Renal pelvis (tissue), 4 donors: Measurements from ENCODE around the gene EID2B. TPM values are rescaled to one million over a fixed set of nuclear protein-coding genes. Genes with fewer than 3 reads are reported as not detected.

Experiments
- DNase-seq: peaks from one replicate; pipeline ENCODE4 v3.0.0-alpha.2; 2013
- polyA plus RNA-seq, 3 donors: library from polyadenylated mRNA; unstranded; fragments of 120-200 nt; gene quantifications; one replicate each; pipeline ENCODE4 v1.2.1, GENCODE V29; 2013; ENCODE audit not compliant: insufficient read length in 3 of 3

EID2B gene
- polyA plus RNA-seq, 3 donors: 3.8 to 6.4 (median 5.7) TPM

GRCh38 chr19:39502640-39503417, 29.8 kb downstream of the EID2B start:
- DNase-seq: no peak

- DNase-seq: no peak
Observed at GRCh38 chr19:39501340-39501739, 31.3 kb downstream of the EID2B start.

DNA sequence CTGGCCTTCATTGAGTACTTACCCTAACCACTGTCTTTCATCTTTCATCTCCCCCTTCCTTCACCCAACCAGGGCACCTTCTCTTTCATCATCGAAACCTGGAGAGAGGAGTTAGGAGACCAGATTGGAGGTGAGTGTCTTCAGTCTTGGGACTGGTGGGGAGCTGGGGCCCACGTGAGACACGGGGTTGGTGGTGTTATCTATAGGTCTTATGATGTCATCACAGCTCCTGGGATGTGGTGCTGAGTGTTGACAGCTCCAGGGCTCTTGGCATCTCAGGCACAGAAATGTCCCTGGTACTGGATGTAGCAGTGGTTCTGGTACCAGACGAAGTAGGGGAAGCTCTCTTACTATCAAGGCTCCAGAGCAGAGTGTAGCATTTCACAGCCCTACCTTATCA, 32.1 kb downstream of the EID2B start:
- DNase-seq: no peak

- DNase-seq: no peak
Observed at GRCh38 chr19:39499932-39500331, 32.7 kb downstream of the EID2B start.

GRCh38 chr19:39498798-39499642, 33.6 kb downstream of the EID2B start, which contains the start of gene DLL3:
Gene DLL3 (plus strand): TSS chr19:39498947. CDS start chr19:39498975, 28 bp downstream.
- no peak for DNase-seq

GRCh38 chr19:39497996-39498797, 34.5 kb downstream of the EID2B start:
- DNase-seq: no peak

GRCh38 chr19:39497701-39497995, 35.0 kb downstream of the EID2B start:
- no peak for DNase-seq

- no peak for DNase-seq
Observed at GRCh38 chr19:39496063-39496462, 36.6 kb downstream of the EID2B start.

DNA sequence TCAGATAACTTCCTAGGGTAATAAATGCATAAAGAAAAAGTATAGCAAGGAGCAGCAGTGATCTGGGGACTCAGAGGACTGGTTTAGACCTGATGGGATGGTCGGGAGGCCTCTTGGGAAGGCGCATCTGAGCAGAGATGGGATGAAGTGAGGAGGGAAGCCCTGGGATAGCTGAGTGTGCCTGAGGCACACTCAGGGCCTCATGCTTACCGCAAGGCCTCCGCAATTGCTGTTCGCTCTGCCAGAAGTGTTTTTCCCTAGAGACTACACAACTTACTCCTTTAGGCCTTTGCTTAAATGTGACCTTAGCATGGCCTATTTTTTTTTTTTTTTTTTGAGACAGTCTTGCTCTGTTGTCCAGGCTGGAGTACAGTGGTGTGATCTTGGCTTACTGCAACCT, 38.0 kb downstream of the EID2B start:
- no peak for DNase-seq

DNA sequence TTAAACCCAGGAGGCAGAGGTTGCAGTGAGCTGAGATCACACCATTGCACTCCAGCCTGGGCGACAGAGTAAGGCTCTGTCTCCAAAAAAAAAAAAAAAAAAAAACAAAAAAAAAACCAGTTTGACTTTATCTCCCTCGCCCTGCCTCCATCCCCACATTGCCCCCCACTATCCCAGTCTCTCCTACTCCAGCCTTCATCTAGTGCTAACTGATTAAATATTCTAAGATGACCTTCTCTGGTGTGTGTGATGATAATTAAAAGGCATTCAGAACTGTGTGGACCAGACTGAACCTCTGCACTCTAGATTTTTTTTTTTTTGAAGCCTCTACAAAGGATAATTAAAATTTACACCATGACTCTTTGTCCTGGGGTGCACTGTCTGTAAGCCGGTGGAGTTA, 39.9 kb downstream of the EID2B start:
- no peak for DNase-seq

GRCh38 chr19:39492225-39492624, 40.4 kb downstream of the EID2B start:
- no peak for DNase-seq

DNA sequence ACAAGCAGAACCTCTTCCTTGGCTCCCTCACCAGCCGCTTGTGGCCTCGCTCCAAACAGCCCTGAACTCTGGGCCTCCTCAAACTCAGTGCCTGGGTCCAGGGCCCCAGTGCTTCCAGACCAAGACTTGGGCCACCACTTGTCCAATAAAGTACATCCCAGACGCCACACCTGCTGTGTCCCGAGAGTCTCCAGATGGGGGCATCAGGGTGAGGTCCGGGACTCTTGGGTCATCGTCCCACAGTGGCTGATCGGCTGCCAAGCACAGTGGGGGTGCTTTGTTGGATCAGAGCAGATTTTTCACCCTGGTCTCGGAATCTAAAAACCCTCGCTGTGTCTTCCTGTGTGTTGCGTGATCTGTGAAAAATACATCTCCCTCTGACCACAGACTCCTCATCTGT, 42.9 kb downstream of the EID2B start:
- no peak for DNase-seq

GRCh38 chr19:39483141-39483540, 49.5 kb downstream of the EID2B start:
- DNase-seq: no peak

DNA sequence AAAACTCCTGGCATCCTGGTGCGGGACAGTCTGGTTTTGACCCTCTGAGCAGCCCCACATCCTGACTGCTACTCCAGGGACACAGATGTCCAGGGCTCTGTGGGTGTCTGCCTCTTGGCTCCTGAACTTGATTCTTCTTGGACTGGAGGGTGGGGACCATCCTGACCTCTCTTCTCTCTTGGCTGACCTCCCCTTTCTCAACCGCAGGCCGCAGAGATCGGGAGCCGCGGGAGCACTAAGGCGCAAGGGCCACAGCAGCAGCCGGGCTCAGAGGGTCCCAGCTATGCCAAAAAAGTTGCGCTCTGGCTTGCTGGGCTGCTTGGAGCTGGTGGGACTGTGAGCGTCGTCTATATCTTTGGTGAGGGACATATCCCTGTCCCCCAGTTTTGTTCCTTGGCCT, 51.0 kb downstream of the EID2B start:
- DNase-seq: no peak

- DNase-seq: no peak
Observed at GRCh38 chr19:39481229-39481545, 51.5 kb downstream of the EID2B start.

Other genes with a start within 250 kb of the EID2B start
- not detected for gene IFNL1, start 236.4 kb downstream of the EID2B start, polyA plus RNA-seq
- gene LRFN1, start 212.0 kb downstream of the EID2B start, polyA plus RNA-seq: 1 to 10 TPM; 1.6 to 2.9 (median 2.6) TPM
- gene GMFG, start 196.8 kb downstream of the EID2B start, polyA plus RNA-seq: 10 to 100 TPM; 18.8 to 25.4 (median 24.1) TPM
- gene SAMD4B, start 190.4 kb downstream of the EID2B start, polyA plus RNA-seq: 100 to 1,000 TPM; 124 to 155 (median 129) TPM
- gene PAF1, start 141.7 kb downstream of the EID2B start, polyA plus RNA-seq: 10 to 100 TPM; 63.3 to 79.3 (median 77.1) TPM
- 10 to 100 TPM; 39.9 to 42.5 (median 41.3) TPM for gene MED29, start 141.5 kb downstream of the EID2B start, polyA plus RNA-seq
- 10 to 100 TPM; 20.1 to 25.1 (median 22.8) TPM for gene ZFP36, start 126.0 kb downstream of the EID2B start, polyA plus RNA-seq
- 100 to 1,000 TPM in 1 of 3 donors, 10 to 100 TPM in 2; 81.8 to 135 (median 87.0) TPM for gene PLEKHG2, start 120.2 kb downstream of the EID2B start, polyA plus RNA-seq
- 1,000 to 10,000 TPM; 1,287 to 1,452 (median 1,291) TPM for gene RPS16, start 96.9 kb downstream of the EID2B start, polyA plus RNA-seq
- 100 to 1,000 TPM; 149 to 158 (median 149) TPM for gene SUPT5H, start 87.3 kb downstream of the EID2B start, polyA plus RNA-seq
- 10 to 100 TPM; 78.8 to 92.7 (median 92.5) TPM for gene TIMM50, start 52.0 kb downstream of the EID2B start, polyA plus RNA-seq
- under 1 TPM; 0.47 to 0.96 (median 0.70) TPM for gene DLL3, start 33.9 kb downstream of the EID2B start, polyA plus RNA-seq
- gene SELENOV, start 17.7 kb downstream of the EID2B start, polyA plus RNA-seq: 10 to 100 TPM in 2 of 3 donors, 1 to 10 TPM in 1; 7.4 to 16.0 (median 12.6) TPM
- 10 to 100 TPM; 18.7 to 22.9 (median 18.8) TPM for gene EID2, start 7.3 kb upstream of the EID2B start, polyA plus RNA-seq
- gene LGALS13, start 69.7 kb upstream of the EID2B start, polyA plus RNA-seq: not detected
- not detected for gene LGALS16, start 123.1 kb upstream of the EID2B start, polyA plus RNA-seq
- not detected for gene LGALS14, start 171.6 kb upstream of the EID2B start, polyA plus RNA-seq
- 1 to 10 TPM; 1.5 to 3.3 (median 2.9) TPM for gene CLC, start 205.2 kb upstream of the EID2B start, polyA plus RNA-seq
- not detected for gene LEUTX, start 246.0 kb upstream of the EID2B start, polyA plus RNA-seq